ENCODE results near the gene TNIP2.
A peak's percentile ranks its signal among the peaks of the same experiment; 100 is the strongest.

The TNIP2 gene

DNA sequence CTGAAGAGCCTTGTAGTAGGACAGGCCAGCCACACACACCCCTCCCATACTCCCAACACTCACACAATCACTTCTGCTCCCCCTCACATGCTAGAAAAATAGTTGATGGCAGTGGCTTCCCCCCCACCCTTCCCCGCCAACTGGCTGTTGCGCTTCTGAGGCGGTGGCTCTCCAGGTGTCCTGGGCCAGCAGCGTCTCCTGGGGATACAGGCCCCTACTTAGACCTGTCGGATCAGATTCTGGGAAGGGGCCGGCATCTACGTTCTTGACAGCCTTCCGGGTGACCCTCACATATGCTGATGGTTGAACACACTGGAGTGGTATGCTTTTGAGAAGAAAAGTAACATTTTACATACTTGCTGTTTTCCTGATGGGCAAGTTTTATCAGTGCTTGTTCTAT, 39.9 kb downstream of the TNIP2 start:
- DNase-seq (ENCODE audit: low spot score) = no peak

DNA sequence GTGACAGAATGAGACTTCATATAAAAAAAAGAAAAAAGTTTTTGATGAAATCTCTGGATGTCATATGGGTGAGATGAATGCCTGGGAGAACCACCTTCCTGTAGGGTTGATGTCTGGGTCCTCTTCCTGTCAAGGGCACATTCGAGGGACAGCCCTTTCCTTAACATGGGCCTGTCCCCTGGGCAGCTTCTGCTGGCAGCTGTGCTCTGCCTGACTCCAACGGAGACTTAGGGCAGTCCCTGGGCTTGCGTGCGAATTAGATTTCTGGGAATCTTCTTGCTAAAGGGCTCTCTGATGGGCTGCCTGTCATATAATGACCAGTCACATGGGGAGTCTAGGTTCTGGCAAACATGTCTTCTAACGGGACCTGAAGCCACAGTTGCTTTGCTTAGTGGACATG, 40.7 kb downstream of the TNIP2 start:
- DNase-seq (ENCODE audit: low spot score) = no peak

DNA sequence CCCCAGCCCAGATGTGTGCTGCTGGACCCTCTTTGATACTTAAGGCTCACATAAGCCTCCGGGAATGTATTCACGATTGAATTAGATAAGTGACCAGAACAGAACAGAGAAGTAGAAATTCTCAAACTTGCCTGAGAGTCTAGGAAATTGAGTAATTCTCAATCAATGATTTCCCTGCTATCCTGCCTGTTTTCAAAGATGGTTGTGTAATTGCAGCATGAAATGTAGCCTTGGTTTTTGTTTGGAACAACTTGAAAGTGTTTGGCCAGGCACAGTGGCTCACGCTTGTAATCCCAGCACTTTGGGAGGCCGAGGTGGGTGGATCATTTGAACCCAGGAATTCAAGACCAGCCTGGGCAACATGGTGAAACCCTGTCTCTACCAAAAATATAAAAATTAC, 41.2 kb downstream of the TNIP2 start:
- no peak for DNase-seq (ENCODE audit: low spot score)

DNA sequence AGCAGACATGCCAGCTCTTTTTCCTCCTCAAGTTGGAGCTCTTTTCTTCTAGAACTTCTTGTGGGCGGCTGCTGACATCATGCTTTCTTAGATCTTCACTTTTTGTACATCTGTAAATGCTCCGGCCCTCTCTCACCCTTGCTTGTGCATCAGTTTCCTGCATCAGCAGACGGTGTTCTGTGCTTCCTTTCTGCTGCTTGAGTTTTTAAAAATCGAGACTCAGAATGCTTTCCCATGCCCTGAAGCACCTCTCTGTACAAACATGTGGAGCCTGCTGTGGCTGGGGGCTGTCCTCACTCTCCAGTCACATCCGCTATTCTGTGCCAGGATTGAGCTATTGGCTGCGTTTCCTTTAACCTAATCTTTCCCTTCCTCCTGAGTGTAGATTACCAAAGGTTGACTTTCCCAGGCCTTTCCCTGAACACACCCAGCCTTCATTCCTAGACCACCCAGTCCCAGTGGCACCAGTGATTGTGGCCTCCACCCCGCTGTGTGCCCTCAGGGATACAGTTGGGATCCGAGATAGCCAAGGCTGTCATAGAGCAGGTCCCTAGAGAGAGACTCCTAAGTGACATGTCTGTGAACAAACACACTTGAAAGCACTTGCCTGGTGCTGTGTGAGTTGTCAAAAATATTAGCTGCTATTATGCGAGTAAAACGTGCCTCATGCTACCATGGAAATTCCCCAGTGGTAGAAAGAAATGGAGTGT, 41.9 kb downstream of the TNIP2 start:
- no peak for DNase-seq (ENCODE audit: low spot score)

DNA sequence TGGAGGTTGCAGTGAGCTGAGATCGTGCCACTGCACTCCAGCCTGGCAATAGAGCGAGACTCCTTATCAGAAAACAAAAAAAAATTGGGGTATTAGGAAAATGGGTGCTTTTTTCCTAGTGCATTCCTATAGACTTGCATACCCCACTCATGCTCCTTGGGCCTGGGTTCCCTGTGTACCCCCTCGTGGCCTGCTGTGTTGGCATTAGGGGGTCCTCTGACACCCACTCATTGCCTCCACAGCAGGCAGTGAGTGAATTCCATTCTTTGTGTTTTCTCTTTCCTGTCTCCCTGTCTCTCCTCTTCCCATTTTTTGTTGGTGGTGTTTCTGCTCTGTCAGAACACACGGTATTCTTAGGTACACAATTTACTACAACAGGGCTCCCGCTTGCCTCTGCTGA, 42.8 kb downstream of the TNIP2 start:
- DNase-seq (ENCODE audit: low spot score) = no peak

- peak; percentile 33 for DNase-seq (ENCODE audit: low spot score)
Observed at GRCh38 chr4:2712261-2712842, 43.8 kb downstream of the TNIP2 start.

GRCh38 chr4:2702770-2703169, 53.4 kb downstream of the TNIP2 start:
- no peak for DNase-seq (ENCODE audit: low spot score)

GRCh38 chr4:2702361-2702760, 53.8 kb downstream of the TNIP2 start:
- DNase-seq (ENCODE audit: low spot score) = no peak

DNA sequence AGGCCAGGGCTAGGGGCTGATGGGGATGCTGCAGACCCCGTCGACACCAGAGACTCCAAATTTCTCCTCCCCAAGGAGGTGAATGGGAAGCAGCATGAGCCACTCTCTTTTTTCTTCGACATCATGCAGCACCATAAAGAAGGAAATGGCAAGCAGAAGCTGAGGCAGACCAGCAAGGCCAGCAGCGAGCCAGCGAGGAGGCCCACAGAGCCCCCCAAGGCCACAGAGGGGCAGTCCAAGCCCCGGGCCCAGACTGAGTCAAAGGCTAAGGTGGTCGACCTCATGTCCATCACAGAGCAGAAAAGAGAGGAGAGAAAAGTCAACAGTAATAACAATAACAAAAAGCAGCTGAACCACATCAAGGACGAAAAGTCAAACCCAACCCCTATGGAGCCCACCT, 56.1 kb downstream of the TNIP2 start:
- DNase-seq (ENCODE audit: low spot score) = no peak

GRCh38 chr4:2699534-2699933, 56.6 kb downstream of the TNIP2 start:
- no peak for DNase-seq (ENCODE audit: low spot score)

- DNase-seq (ENCODE audit: low spot score) = no peak
Observed at GRCh38 chr4:2698951-2699505, 57.1 kb downstream of the TNIP2 start.

GRCh38 chr4:2698504-2698903, 57.6 kb downstream of the TNIP2 start:
- DNase-seq (ENCODE audit: low spot score) = no peak

- peak; percentile 30 for DNase-seq (ENCODE audit: low spot score)
Observed at GRCh38 chr4:2697995-2698414, 58.1 kb downstream of the TNIP2 start.

DNA sequence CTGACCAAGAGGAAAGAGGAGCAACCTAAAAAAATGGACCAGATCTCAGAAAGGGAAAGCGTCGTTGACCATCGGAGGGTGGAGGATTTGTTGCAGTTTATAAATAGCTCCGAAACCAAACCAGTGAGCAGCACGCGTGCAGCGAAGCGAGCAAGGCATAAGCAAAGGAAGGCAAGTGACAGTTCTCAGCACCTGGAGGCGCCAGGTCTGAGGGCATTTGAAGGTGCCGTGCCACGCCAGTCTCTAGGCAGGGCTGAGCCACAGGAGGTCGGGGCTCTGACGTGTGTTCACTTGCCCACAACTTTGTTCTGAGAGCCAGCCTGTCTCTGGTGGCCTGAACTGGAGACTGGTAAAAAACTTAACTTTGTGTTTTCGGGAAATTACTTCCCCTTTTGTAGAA, 59.7 kb downstream of the TNIP2 start:
- DNase-seq (ENCODE audit: low spot score) = no peak

- DNase-seq (ENCODE audit: low spot score) = no peak
Observed at GRCh38 chr4:2695346-2696060, 60.6 kb downstream of the TNIP2 start.

- DNase-seq (ENCODE audit: low spot score) = no peak
Observed at GRCh38 chr4:2694691-2695090, 61.4 kb downstream of the TNIP2 start.

- no peak for DNase-seq (ENCODE audit: low spot score)
Observed at GRCh38 chr4:2691952-2692435, 64.1 kb downstream of the TNIP2 start.
